PFSK-1 (cell line): Measurements from ENCODE around the gene HMCN2.

Experiments
- FOXP2 ChIP-seq: optimal IDR thresholded peaks from 2 replicates; pipeline ENCODE3; 2011; ENCODE audit warnings: borderline replicate concordance, control low read depth, inconsistent platforms; ENCODE audit not compliant: insufficient read depth; ENCODE audit errors: extremely low read length, extremely low read depth
- POLR2AphosphoS5 ChIP-seq: IDR thresholded peaks from 2 replicates; pipeline ENCODE4 v1.6.1; 2012; ENCODE audit warnings: low read depth, mild to moderate bottlenecking, control low read depth, low read length, moderate library complexity
- REST ChIP-seq, 2 experiments: IDR thresholded peaks; 2 replicates each; pipeline versions ENCODE4 v1.6.1 to v1.8.0; 2011 to 2012; ENCODE audit warnings: low read depth in 2 of 2, low read length in 2 of 2, control low read depth in 1 of 2, inconsistent platforms in 1 of 2, mild to moderate bottlenecking in 1 of 2, moderate library complexity in 1 of 2; ENCODE audit not compliant: insufficient read depth in 1 of 2
- SIN3A ChIP-seq: IDR thresholded peaks from 2 replicates; pipeline ENCODE4 v1.6.1; 2012; ENCODE audit warnings: mild to moderate bottlenecking, low read length, moderate library complexity, borderline replicate concordance; ENCODE audit not compliant: insufficient read depth
- TAF1 ChIP-seq: IDR thresholded peaks from 2 replicates; pipeline ENCODE4 v1.6.1; 2012; ENCODE audit warnings: low read length, control low read depth, borderline replicate concordance; ENCODE audit not compliant: insufficient read depth

Gene HMCN2

GRCh38 chr9:130327781-130328348, 62.3 kb downstream of the HMCN2 start:
- TF ChIP-seq POLR2AphosphoS5 (no peak), FOXP2 (no peak), SIN3A (no peak), TAF1 (no peak), REST (IDR thresholded peaks at IDR 0.05; ENCODE audit: insufficient read depth in 1 of 2, low read depth in 2 of 2, low read length in 2 of 2) (no peak)

GRCh38 chr9:130328349-130328801, 62.8 kb downstream of the HMCN2 start:
- TF ChIP-seq SIN3A, result no peak
- no peak for TF ChIP-seq FOXP2
- no peak for TF ChIP-seq TAF1
- no peak for TF ChIP-seq POLR2AphosphoS5
- no peak for TF ChIP-seq REST (IDR thresholded peaks at IDR 0.05; ENCODE audit: insufficient read depth in 1 of 2, low read depth in 2 of 2, low read length in 2 of 2)

- no peak for TF ChIP-seq SIN3A
- no peak for TF ChIP-seq FOXP2
- no peak for TF ChIP-seq POLR2AphosphoS5
- TF ChIP-seq TAF1, result no peak
- no peak for TF ChIP-seq REST (IDR thresholded peaks at IDR 0.05; ENCODE audit: insufficient read depth in 1 of 2, low read depth in 2 of 2, low read length in 2 of 2)
Observed at GRCh38 chr9:130329061-130329460, 63.5 kb downstream of the HMCN2 start.

GRCh38 chr9:130330202-130330862, 64.8 kb downstream of the HMCN2 start:
- TF ChIP-seq REST (IDR thresholded peaks at IDR 0.05; ENCODE audit: insufficient read depth in 1 of 2, low read depth in 2 of 2, low read length in 2 of 2) (no peak), POLR2AphosphoS5 (no peak), TAF1 (no peak), SIN3A (no peak), FOXP2 (no peak)
